PC-9 (cell line): ENCODE data around the gene CD300C.

Source experiments
- EZH2 ChIP-seq: fragments of 200-600 bp; sonication (generic); IDR thresholded peaks from 2 replicates; pipeline ENCODE4 v1.8.0; 2017; ENCODE audit warnings: antibody characterized with exemption, low read depth
- TF ChIP-seq, protein P1 (sequence below): fragments of 200-600 bp; sonication (generic); conservative IDR thresholded peaks from 2 replicates; pipeline ENCODE4 v1.6.1; 2017; ENCODE audit warnings: mixed run types, antibody characterized with exemption, mild to moderate bottlenecking, moderate library complexity

DNA sequence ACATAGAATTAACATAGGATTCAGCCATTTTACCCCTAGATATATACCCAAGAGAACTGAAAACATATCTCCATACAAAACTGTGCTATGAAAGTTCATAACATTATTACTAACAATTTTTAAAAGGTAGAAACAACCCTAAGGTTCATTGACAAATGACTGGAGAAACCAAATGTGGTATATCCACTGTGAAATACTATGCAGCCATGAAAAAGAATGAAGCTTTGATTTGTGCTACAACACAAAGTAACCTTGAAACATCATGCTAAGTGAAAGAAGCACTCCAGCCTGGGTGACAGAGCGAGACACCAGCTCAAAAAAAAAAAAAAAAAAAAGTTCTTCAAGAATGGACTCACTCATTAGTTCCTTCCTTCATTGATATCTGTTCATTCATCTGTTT, 45.6 kb upstream of the CD300C start:
- TF ChIP-seq, protein P1, sequence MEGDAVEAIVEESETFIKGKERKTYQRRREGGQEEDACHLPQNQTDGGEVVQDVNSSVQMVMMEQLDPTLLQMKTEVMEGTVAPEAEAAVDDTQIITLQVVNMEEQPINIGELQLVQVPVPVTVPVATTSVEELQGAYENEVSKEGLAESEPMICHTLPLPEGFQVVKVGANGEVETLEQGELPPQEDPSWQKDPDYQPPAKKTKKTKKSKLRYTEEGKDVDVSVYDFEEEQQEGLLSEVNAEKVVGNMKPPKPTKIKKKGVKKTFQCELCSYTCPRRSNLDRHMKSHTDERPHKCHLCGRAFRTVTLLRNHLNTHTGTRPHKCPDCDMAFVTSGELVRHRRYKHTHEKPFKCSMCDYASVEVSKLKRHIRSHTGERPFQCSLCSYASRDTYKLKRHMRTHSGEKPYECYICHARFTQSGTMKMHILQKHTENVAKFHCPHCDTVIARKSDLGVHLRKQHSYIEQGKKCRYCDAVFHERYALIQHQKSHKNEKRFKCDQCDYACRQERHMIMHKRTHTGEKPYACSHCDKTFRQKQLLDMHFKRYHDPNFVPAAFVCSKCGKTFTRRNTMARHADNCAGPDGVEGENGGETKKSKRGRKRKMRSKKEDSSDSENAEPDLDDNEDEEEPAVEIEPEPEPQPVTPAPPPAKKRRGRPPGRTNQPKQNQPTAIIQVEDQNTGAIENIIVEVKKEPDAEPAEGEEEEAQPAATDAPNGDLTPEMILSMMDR = no peak
- no peak for TF ChIP-seq EZH2
